Large intestine (tissue), 3 donors: ENCODE data around the gene PET100. TPM values are rescaled to one million over a fixed set of nuclear protein-coding genes. Genes with fewer than 3 reads are reported as not detected.

ENCODE experiments used
- DNase-seq, 2 donors: peaks; one replicate each; pipeline versions ENCODE4 v3.0.0 to v3.0.0-alpha.2; 2013
- H3K27ac ChIP-seq: one replicate; pipeline ENCODE4 v1.5.1; 2013; ENCODE audit warnings: low read length
- H3K27me3 ChIP-seq: 2 replicates; pipeline ENCODE4 v1.6.1; 2013; ENCODE audit warnings: low read length; ENCODE audit not compliant: control insufficient read depth, insufficient read depth
- H3K36me3 ChIP-seq: 2 replicates; pipeline ENCODE4 v1.6.1; 2013; ENCODE audit warnings: low read length; ENCODE audit not compliant: control insufficient read depth, insufficient read depth
- H3K4me1 ChIP-seq: one replicate; pipeline ENCODE4 v1.6.1; 2013; ENCODE audit warnings: low read length; ENCODE audit not compliant: control insufficient read depth, insufficient read depth
- H3K4me3 ChIP-seq: one replicate; pipeline ENCODE4 v1.5.1; 2013; ENCODE audit warnings: low read length
- H3K9me3 ChIP-seq: one replicate; pipeline ENCODE4 v1.6.1; 2013; ENCODE audit warnings: mild to moderate bottlenecking, low read depth, low read length, moderate library complexity; ENCODE audit not compliant: control insufficient read depth
- WGBS: methylation state at CpG from one replicate; pipeline ENCODE4 v1.1.5; 2013; ENCODE audit warnings: low lambda C conversion rate; ENCODE audit not compliant: insufficient coverage; 5-methylcytosine and 5-hydroxymethylcytosine counted together
- polyA plus RNA-seq: library from polyadenylated mRNA; unstranded; fragments of 120-200 nt; gene quantifications from one replicate; pipeline ENCODE4 v1.2.1, GENCODE V29; 2013

Gene PET100
- polyA plus RNA-seq, 1 donor: 47.5 TPM

- Histone ChIP-seq H3K9me3 (no peaks in the 10 kb centered on the region), H3K36me3 (no peaks in the 10 kb centered on the region), H3K4me1 (no peaks in the 10 kb centered on the region), H3K27ac (no peak overlapping the region), H3K4me3 (no peak overlapping the region), H3K27me3 (peaks cover 31% of the 10 kb centered on the region)
- no CpG with 5 or more reads among the region's 9 CpGs for WGBS
- DNase-seq: no peak
These were observed 40.0 kb downstream of the PET100 start for GRCh38 chr19:7669641-7670040.

- WGBS: no CpG with 5 or more reads among the region's 43 CpGs
- DNase-seq: peak; percentile 40 to 44
- H3K36me3 ChIP-seq: no peaks in the 10 kb centered on the region
These were observed 40.7 kb downstream of the PET100 start for GRCh38 chr19:7670150-7670783.

DNA sequence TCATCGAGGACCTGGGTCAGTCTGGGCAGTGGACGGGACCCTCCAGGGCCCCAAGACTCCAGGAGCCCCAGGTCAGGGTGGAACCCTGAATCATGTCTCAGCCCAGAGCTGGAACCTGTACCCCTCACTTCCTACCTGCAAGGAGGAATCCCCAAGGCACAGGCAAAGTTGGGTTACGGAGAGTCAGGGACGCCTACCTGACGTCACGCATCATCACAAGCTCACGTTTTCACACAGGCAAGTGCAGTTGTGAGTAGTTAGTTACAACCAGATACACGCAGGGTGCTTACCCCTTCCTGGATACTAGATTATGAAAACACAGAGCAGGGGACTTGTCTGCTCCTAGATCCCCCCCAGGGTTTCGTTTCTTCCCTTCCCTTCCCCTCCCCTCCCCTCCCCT, 41.2 kb downstream of the PET100 start:
- Histone ChIP-seq H3K4me3 (no peak overlapping the region), H3K27me3 (peaks cover 32% of the 10 kb centered on the region), H3K9me3 (no peaks in the 10 kb centered on the region), H3K36me3 (no peaks in the 10 kb centered on the region), H3K27ac (no peak overlapping the region), H3K4me1 (no peaks in the 10 kb centered on the region)
- no CpG with 5 or more reads among the region's 9 CpGs for WGBS
- DNase-seq: no peak

More at GRCh38 chr19:7670150-7670783, 40.7 kb downstream of the PET100 start:
- H3K4me1 ChIP-seq: no peaks in the 10 kb centered on the region
- H3K27ac ChIP-seq: no peak overlapping the region
- no peaks in the 10 kb centered on the region for H3K9me3 ChIP-seq
- no peak overlapping the region for H3K4me3 ChIP-seq
- H3K27me3 ChIP-seq: peaks cover 31% of the 10 kb centered on the region

DNA sequence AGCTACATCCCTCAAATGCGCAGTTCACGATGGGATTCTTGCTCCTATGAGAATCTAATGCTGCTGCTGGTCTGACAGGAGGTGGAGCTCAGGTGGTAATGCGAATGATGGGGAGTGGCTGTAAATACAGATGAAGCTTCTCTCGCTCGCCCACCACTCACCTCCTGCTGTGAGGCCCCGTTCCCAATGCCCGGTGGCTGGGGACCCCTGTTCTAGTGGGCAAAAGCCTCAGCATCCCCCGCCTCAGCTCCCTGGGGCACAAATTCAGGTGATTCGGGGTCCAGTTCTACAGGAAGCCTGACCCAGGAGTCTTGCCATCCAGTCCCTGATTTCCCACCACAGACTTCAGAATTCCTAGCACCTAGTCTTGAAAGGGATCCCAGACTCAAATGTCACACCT, 42.9 kb downstream of the PET100 start:
- WGBS: no CpG with 5 or more reads among the region's 9 CpGs
- Histone ChIP-seq H3K4me1 (no peaks in the 10 kb centered on the region), H3K27me3 (peaks cover 45% of the 10 kb centered on the region), H3K9me3 (no peaks in the 10 kb centered on the region), H3K36me3 (no peaks in the 10 kb centered on the region), H3K27ac (no peak overlapping the region), H3K4me3 (no peak overlapping the region)
- no peak for DNase-seq

- Histone ChIP-seq H3K27me3 (peaks cover 53% of the 10 kb centered on the region), H3K27ac (no peak overlapping the region), H3K4me1 (no peaks in the 10 kb centered on the region), H3K36me3 (no peaks in the 10 kb centered on the region), H3K9me3 (no peaks in the 10 kb centered on the region), H3K4me3 (no peak overlapping the region)
- WGBS: 88% methylated on average over 2 of the region's 21 CpGs
- peak in 1 of 2 donors; percentile 55 for DNase-seq
These were observed 44.7 kb downstream of the PET100 start for GRCh38 chr19:7674010-7675005.

DNA sequence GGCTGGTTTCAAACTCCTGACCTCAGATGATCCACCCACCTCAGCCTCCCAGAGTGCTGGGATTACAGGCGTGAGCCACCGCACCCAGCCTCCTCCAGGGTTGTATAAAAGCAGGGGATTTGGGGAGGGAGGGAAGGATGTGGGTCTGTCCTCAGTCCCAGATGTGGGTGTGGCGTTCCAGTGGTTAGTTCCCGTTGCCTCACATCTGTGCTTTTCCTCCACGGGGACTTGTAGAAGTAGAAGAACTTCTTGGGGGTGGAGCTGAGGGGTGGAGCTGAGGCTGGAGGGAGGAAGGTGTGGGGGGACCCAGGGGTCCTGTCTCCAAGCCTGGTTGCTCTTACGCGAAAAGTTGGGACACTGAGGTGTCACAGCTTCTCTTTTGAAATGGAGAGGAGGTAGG, 46.8 kb downstream of the PET100 start:
- H3K36me3 ChIP-seq: no peaks in the 10 kb centered on the region
- H3K4me1 ChIP-seq: peaks cover 4% of the 10 kb centered on the region
- no peak overlapping the region for H3K27ac ChIP-seq
- no peaks in the 10 kb centered on the region for H3K9me3 ChIP-seq
- WGBS: no CpG with 5 or more reads among the region's 7 CpGs
- DNase-seq: no peak
- peaks cover 38% of the 10 kb centered on the region for H3K27me3 ChIP-seq
- H3K4me3 ChIP-seq: no peak overlapping the region

DNA sequence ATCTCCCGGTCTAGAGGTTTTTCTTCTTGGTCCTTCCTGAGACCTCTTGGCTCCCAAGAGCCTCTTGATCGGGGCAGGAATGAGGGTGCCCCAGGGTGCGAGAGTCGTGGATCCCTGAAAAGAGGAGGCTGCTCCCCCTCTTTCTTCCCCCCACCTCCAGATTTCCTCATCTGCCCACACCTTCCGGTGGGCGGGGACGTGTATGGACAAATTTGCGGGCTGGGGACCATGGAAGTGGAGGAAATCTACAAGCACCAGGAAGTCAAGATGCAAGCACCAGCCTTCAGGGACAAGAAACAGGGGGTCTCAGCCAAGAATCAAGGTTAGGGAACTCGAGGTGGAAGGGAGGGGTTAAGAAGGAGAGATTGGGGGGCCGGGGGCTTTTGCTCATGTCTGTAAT, 47.3 kb downstream of the PET100 start, which contains the start of gene MCEMP1:
Gene MCEMP1 (plus strand): TSS at position 237 of the 400 bp plus-strand sequence. CDS start 31 bp downstream, at position 268.
- Histone ChIP-seq H3K27ac (no peak within 1 kb of the TSS), H3K4me1 (peaks cover 4% of the 10 kb centered on the region), H3K27me3 (peaks cover 35% of the 10 kb centered on the region), H3K9me3 (no peaks in the 10 kb centered on the region), H3K36me3 (no peaks in the 10 kb centered on the region), H3K4me3 (no peak within 1 kb of the TSS)
- no CpG with 5 or more reads among the region's 10 CpGs for WGBS
- DNase-seq: no peak

DNA sequence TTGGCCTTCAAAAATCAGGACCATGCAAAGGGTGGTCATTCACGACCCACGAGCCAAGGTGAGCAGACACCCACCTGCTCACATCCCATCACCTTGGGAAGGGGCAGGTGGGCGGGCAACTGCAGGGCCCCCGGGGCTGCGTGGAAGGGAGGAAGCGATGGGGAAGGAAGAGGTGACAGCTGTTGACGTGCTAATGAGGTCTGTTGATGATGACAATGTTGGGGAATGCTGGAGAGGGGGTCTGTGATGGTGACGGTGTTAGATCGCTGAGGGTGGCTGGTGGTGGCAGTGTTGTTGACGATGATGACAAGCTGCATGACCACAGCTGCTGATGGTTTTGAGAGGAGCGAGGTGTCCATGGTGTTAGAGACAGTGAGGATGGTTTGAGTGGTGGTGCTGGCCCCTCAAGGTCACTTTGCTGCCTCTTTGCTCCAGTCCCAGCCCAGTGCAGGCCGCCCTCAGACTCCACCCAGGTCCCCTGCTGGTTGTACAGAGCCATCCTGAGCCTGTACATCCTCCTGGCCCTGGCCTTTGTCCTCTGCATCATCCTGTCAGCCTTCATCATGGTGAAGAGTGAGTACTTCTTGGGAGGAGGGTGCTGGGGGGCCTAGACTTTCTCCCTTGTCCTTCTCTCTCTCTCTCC, 48.2 kb downstream of the PET100 start:
- Histone ChIP-seq H3K4me1 (peaks cover 4% of the 10 kb centered on the region), H3K4me3 (no peak overlapping the region), H3K36me3 (peaks cover 4% of the 10 kb centered on the region), H3K27ac (no peak overlapping the region), H3K9me3 (peaks cover 5% of the 10 kb centered on the region), H3K27me3 (peaks cover 29% of the 10 kb centered on the region)
- no peak for DNase-seq
- no CpG with 5 or more reads among the region's 12 CpGs for WGBS

GRCh38 chr19:7678971-7679751, 49.6 kb downstream of the PET100 start:
- Histone ChIP-seq H3K27ac (no peak overlapping the region), H3K4me3 (no peak overlapping the region), H3K27me3 (peaks cover 25% of the 10 kb centered on the region), H3K4me1 (peaks cover 4% of the 10 kb centered on the region), H3K9me3 (peaks cover 5% of the 10 kb centered on the region), H3K36me3 (peaks cover 10% of the 10 kb centered on the region)
- peak in 1 of 2 donors; percentile 35 for DNase-seq
- WGBS: no CpG with 5 or more reads among the region's 30 CpGs
